Endothelial cell of umbilical vein (primary cell): ENCODE data around the gene ZNF92.

ENCODE experiments used
- CTCF ChIP-seq, 2 donors: IDR thresholded peaks; 1 replicate in 1 of 2; 2 replicates in 1 of 2; pipeline ENCODE4 v1.5.1; 2011; ENCODE audit warnings: low read length in 2 of 2, mild to moderate bottlenecking in 2 of 2, moderate library complexity in 2 of 2, control low read depth in 1 of 2, inconsistent platforms in 1 of 2, low read depth in 1 of 2; ENCODE audit not compliant: insufficient read depth in 1 of 2; ENCODE audit errors: extremely low read depth in 1 of 2
- EZH2 ChIP-seq: IDR thresholded peaks from 2 replicates; pipeline ENCODE4 v1.6.1; 2012; ENCODE audit warnings: borderline replicate concordance, low read depth, mild to moderate bottlenecking, moderate library complexity, low read length, inconsistent platforms; ENCODE audit not compliant: severe bottlenecking
- FOS ChIP-seq: IDR thresholded peaks from 2 replicates; pipeline ENCODE4 v1.6.1; 2011; ENCODE audit warnings: mild to moderate bottlenecking, low read length, moderate library complexity, borderline replicate concordance; ENCODE audit not compliant: insufficient read depth
- GATA2 ChIP-seq: IDR thresholded peaks from 2 replicates; pipeline ENCODE4 v1.7.0; 2011; ENCODE audit warnings: low read depth, mild to moderate bottlenecking, moderate library complexity, mixed read lengths, low read length; ENCODE audit not compliant: insufficient read length, insufficient read depth
- JUN ChIP-seq: IDR thresholded peaks from 2 replicates; pipeline ENCODE4 v1.6.1; 2011; ENCODE audit warnings: borderline replicate concordance, low read depth; ENCODE audit not compliant: insufficient read length, insufficient read depth
- MYC ChIP-seq: IDR thresholded peaks from one replicate; pipeline ENCODE4 v1.6.1; 2011; ENCODE audit warnings: mild to moderate bottlenecking, low read depth, low read length
- POLR2A ChIP-seq: IDR thresholded peaks from 2 replicates; pipeline ENCODE4 v1.6.1; 2012; ENCODE audit warnings: low read depth, mild to moderate bottlenecking, control low read depth, low read length
- POLR2AphosphoS5 ChIP-seq: IDR thresholded peaks from 2 replicates; pipeline ENCODE4 v1.6.1; 2012; ENCODE audit warnings: low read depth, mild to moderate bottlenecking, control low read depth, low read length, moderate library complexity; ENCODE audit not compliant: insufficient read depth
- TF ChIP-seq, protein P1 (sequence below): IDR thresholded peaks from 2 replicates; pipeline ENCODE4 v1.6.1; 2011; ENCODE audit not compliant: insufficient read depth, insufficient read length

DNA sequence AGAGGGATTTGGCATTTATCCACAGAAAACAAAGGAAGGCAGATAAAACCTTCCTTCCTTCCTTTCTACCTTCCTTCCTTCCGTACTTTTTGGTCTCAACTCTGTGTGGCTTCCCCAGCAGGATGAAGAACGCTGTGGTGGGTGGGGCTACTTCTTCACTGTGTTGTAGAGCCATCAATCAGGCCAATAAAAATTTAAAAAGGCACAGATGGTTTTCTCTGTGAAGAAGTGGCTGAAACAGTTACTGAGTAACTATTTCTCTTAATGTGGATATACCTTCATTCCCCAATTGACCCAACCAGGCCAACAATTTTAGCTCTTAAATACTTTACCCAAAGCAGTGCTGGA lies 75.8 kb downstream of the ZNF92 start:
- TF ChIP-seq EZH2 (no peak), CTCF (IDR thresholded peaks at IDR 0.05; ENCODE audit: extremely low read depth in 1 of 2, insufficient read depth in 1 of 2, low read depth in 1 of 2, low read length in 2 of 2) (no peak), POLR2A (no peak), POLR2AphosphoS5 (no peak), FOS (no peak), MYC (no peak), GATA2 (peak; percentile 41), JUN (no peak)
- TF ChIP-seq, protein P1, sequence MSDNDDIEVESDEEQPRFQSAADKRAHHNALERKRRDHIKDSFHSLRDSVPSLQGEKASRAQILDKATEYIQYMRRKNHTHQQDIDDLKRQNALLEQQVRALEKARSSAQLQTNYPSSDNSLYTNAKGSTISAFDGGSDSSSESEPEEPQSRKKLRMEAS = no peak
